Measurements from ENCODE around the gene RNF39.

The RNF39 gene

GRCh38 chr6:30102970-30103871, 27.7 kb upstream of the RNF39 start:
- H3K9me2 ChIP-seq (replicated peaks; ENCODE audit: insufficient read depth, low read length): no peaks in the 10 kb centered on the region
- H3K27ac ChIP-seq (ENCODE audit: low read depth, low read length): no peak overlapping the region
- no peaks in the 10 kb centered on the region for H3K9me3 ChIP-seq (ENCODE audit: insufficient read depth, low read length)
- peak overlapping the region; percentile 29 for H3K9ac ChIP-seq (ENCODE audit: low read length)
- H4K20me1 ChIP-seq (ENCODE audit: low read depth, low read length): no peaks in the 10 kb centered on the region
- H3K79me2 ChIP-seq (ENCODE audit: insufficient read depth, low read length): no peaks in the 10 kb centered on the region
- peaks cover 5% of the 10 kb centered on the region for H3F3A ChIP-seq (ENCODE audit: insufficient read depth)
- no peak for TF ChIP-seq EZH2phosphoT487 (conservative IDR thresholded peaks at IDR 0.05; ENCODE audit: low read length)
- TF ChIP-seq CTCF (IDR thresholded peaks at IDR 0.05; ENCODE audit: insufficient read depth, low read length, poor library complexity, severe bottlenecking): peak; percentile 99
- peak overlapping the region; percentile 83 for H2AFZ ChIP-seq (ENCODE audit: low read depth, low read length, severe bottlenecking)
- peak overlapping the region; percentile 67 for H3K4me2 ChIP-seq (ENCODE audit: low read depth, low read length, poor library complexity, severe bottlenecking)
- H3K27me3 ChIP-seq (ENCODE audit: low read length): no peaks in the 10 kb centered on the region
- peak overlapping the region; percentile 34 for H3K4me3 ChIP-seq (ENCODE audit: insufficient read depth, low read length, poor library complexity, severe bottlenecking)
- H3K36me3 ChIP-seq (ENCODE audit: low read length): no peaks in the 10 kb centered on the region

- Histone ChIP-seq H3K9me2 (replicated peaks; ENCODE audit: insufficient read depth, low read length) (no peaks in the 10 kb centered on the region), H3K4me2 (ENCODE audit: low read depth, low read length, poor library complexity, severe bottlenecking) (peak overlapping the region; percentile 67), H2AFZ (ENCODE audit: low read depth, low read length, severe bottlenecking) (peak overlapping the region; percentile 83), H3K79me2 (ENCODE audit: insufficient read depth, low read length) (no peaks in the 10 kb centered on the region), H3K36me3 (ENCODE audit: low read length) (no peaks in the 10 kb centered on the region), H3K4me3 (ENCODE audit: insufficient read depth, low read length, poor library complexity, severe bottlenecking) (peak overlapping the region; percentile 43), H3F3A (ENCODE audit: insufficient read depth) (peaks cover 5% of the 10 kb centered on the region), H3K9me3 (ENCODE audit: insufficient read depth, low read length) (no peaks in the 10 kb centered on the region), H4K20me1 (ENCODE audit: low read depth, low read length) (no peaks in the 10 kb centered on the region), H3K27me3 (ENCODE audit: low read length) (no peaks in the 10 kb centered on the region), H3K9ac (ENCODE audit: low read length) (peak overlapping the region; percentile 46; the same call in 1 of the 2 replicates), H3K27ac (ENCODE audit: low read depth, low read length) (no peak overlapping the region)
- TF ChIP-seq CTCF (IDR thresholded peaks at IDR 0.05; ENCODE audit: insufficient read depth, low read length, poor library complexity, severe bottlenecking): no peak
- TF ChIP-seq EZH2phosphoT487 (conservative IDR thresholded peaks at IDR 0.05; ENCODE audit: low read length): no peak
These were observed 26.9 kb upstream of the RNF39 start for GRCh38 chr6:30102414-30102969.

GRCh38 chr6:30101444-30102413, 26.2 kb upstream of the RNF39 start:
- Histone ChIP-seq H3F3A (ENCODE audit: insufficient read depth) (peaks cover 5% of the 10 kb centered on the region), H4K20me1 (ENCODE audit: low read depth, low read length) (no peaks in the 10 kb centered on the region), H3K9ac (ENCODE audit: low read length) (peak overlapping the region; percentile 46)

More at GRCh38 chr6:30101444-30102413, 26.2 kb upstream of the RNF39 start:
- Histone ChIP-seq H2AFZ (ENCODE audit: low read depth, low read length, severe bottlenecking) (peak overlapping the region; percentile 83), H3K9me2 (replicated peaks; ENCODE audit: insufficient read depth, low read length) (no peaks in the 10 kb centered on the region), H3K9me3 (ENCODE audit: insufficient read depth, low read length) (no peaks in the 10 kb centered on the region), H3K27ac (ENCODE audit: low read depth, low read length) (no peak overlapping the region), H3K36me3 (ENCODE audit: low read length) (no peaks in the 10 kb centered on the region), H3K27me3 (ENCODE audit: low read length) (no peaks in the 10 kb centered on the region), H3K79me2 (ENCODE audit: insufficient read depth, low read length) (no peaks in the 10 kb centered on the region), H3K4me2 (ENCODE audit: low read depth, low read length, poor library complexity, severe bottlenecking) (peak overlapping the region; percentile 67), H3K4me3 (ENCODE audit: insufficient read depth, low read length, poor library complexity, severe bottlenecking) (peak overlapping the region; percentile 43)
- TF ChIP-seq EZH2phosphoT487 (conservative IDR thresholded peaks at IDR 0.05; ENCODE audit: low read length) (no peak), CTCF (IDR thresholded peaks at IDR 0.05; ENCODE audit: insufficient read depth, low read length, poor library complexity, severe bottlenecking) (no peak)
